Right cardiac atrium (tissue), 5 donors: ENCODE measurements around the gene ANKRD44. TPM values are rescaled to one million over a fixed set of nuclear protein-coding genes. Genes with fewer than 3 reads are reported as not detected.
A peak's percentile ranks its signal among the peaks of the same experiment; 100 is the strongest.

Source experiments
- ATAC-seq, 2 donors: fragments of 200-7000 bp; cut with Tn5 transposase; one replicate each; pipeline versions ENCODE4 v1.8.0 to v1.9.1; 2020; ENCODE audit warnings: moderate library complexity in 2 of 2, mild to moderate bottlenecking in 1 of 2
- DNase-seq, 3 donors: peaks; one replicate each; pipeline ENCODE4 v3.0.0-alpha.2; 2020
- H3K27ac ChIP-seq: one replicate; pipeline ENCODE4 v1.5.1; 2013; ENCODE audit warnings: mild to moderate bottlenecking, low read length, control low read depth, moderate library complexity
- H3K27me3 ChIP-seq: one replicate; pipeline ENCODE4 v1.6.1; 2013; ENCODE audit not compliant: control insufficient read depth, insufficient read depth
- H3K4me1 ChIP-seq: one replicate; pipeline ENCODE4 v1.6.1; 2013; ENCODE audit warnings: low read length; ENCODE audit not compliant: control insufficient read depth, insufficient read depth
- H3K4me3 ChIP-seq: one replicate; pipeline ENCODE4 v1.5.1; 2013; ENCODE audit warnings: low read length, control low read depth
- H3K9me3 ChIP-seq: one replicate; pipeline ENCODE4 v1.6.1; 2013; ENCODE audit warnings: low read length; ENCODE audit not compliant: control insufficient read depth
- WGBS: extraction: QIAGEN DNeasy Blood & Tissue Kit; methylation state at CpG from one replicate; pipeline ENCODE4 v1.1.7; 2013; 5-methylcytosine and 5-hydroxymethylcytosine counted together
- intact Hi-C, 4 donors: fragments of 100-400 bp; cut with DNase I; formaldehyde crosslinking; loops; one replicate each; pipeline versions ENCODE4 v1.11.0 to v1.14.0; 2022 to 2023
- polyA plus RNA-seq: library from polyadenylated mRNA; stranded (reverse); fragments of 200-250 nt; gene quantifications from one replicate; pipeline ENCODE4 v1.2.3, GENCODE V29; 2013
- total RNA-seq, 4 donors: library from RNA; stranded (reverse); fragmentation: NEBNext Ultra II Directional; extraction: Animal tissue kit (Norgen Biotek cat#: 25700); gene quantifications; one replicate each; pipeline ENCODE4 v1.2.1, GENCODE V29; 2021
- donor health status: healthy with polysubstance abuse.
- donor health status: DM: no; HTN: yes; CAD: no.
- donor health status: DM: no; HTN: no; CAD: no.
- donor health status: DM: no; HTN: yes; CAD: no; lungs with severe emphysema.
- donor health status: DM: yes; HTN: yes; CAD: no.

Gene ANKRD44
- total and polyA plus RNA-seq, 5 donors: 4.8 to 18.8 (median 14.3) TPM

- H3K4me1 ChIP-seq: no peaks in the 10 kb centered on the region
- intact Hi-C loops: no loop called here
- DNase-seq (peak in 1 of 3 donors; percentile 46), ATAC-seq (peak; percentile 92 to 93)
- no peak overlapping the region for H3K4me3 ChIP-seq
- H3K27ac ChIP-seq: no peak overlapping the region
- H3K27me3 ChIP-seq: no peaks in the 10 kb centered on the region
- no peaks in the 10 kb centered on the region for H3K9me3 ChIP-seq
- 53% methylated on average over 8 of the region's 8 CpGs for WGBS
These were observed 23.6 kb downstream of the ANKRD44 start for GRCh38 chr2:197286805-197287595.

- no peak for ATAC-seq
- DNase-seq: no peak
- H3K4me3 ChIP-seq: no peak overlapping the region
- WGBS: 82% methylated on average over 3 of the region's 3 CpGs
- no peaks in the 10 kb centered on the region for H3K9me3 ChIP-seq
- peaks cover 1% of the 10 kb centered on the region for H3K4me1 ChIP-seq
- no peak overlapping the region for H3K27ac ChIP-seq
- intact Hi-C loops: no loop called here
- H3K27me3 ChIP-seq: no peaks in the 10 kb centered on the region
These were observed 25.2 kb downstream of the ANKRD44 start for GRCh38 chr2:197285361-197285760.

- intact Hi-C loops: no loop called here
- ATAC-seq (no peak), DNase-seq (no peak)
- H3K9me3 ChIP-seq: no peaks in the 10 kb centered on the region
- no peak overlapping the region for H3K27ac ChIP-seq
- H3K4me3 ChIP-seq: no peak overlapping the region
- H3K27me3 ChIP-seq: no peaks in the 10 kb centered on the region
- H3K4me1 ChIP-seq: peaks cover 3% of the 10 kb centered on the region
These were observed 25.6 kb downstream of the ANKRD44 start for GRCh38 chr2:197284956-197285355.

- no peaks in the 10 kb centered on the region for H3K9me3 ChIP-seq
- no peak overlapping the region for H3K27ac ChIP-seq
- no peak overlapping the region for H3K4me3 ChIP-seq
- DNase-seq: no peak
- ATAC-seq: no peak
- intact Hi-C loops: no loop called here
- 36% methylated on average over 2 of the region's 2 CpGs for WGBS
- no peaks in the 10 kb centered on the region for H3K27me3 ChIP-seq
- H3K4me1 ChIP-seq: peaks cover 3% of the 10 kb centered on the region
These were observed 29.2 kb downstream of the ANKRD44 start for GRCh38 chr2:197281421-197281820.

GRCh38 chr2:197280015-197280702 is 30.4 kb downstream of the ANKRD44 start:
- Histone ChIP-seq H3K27ac (no peak overlapping the region), H3K9me3 (no peaks in the 10 kb centered on the region), H3K4me3 (no peak overlapping the region), H3K4me1 (peaks cover 3% of the 10 kb centered on the region), H3K27me3 (no peaks in the 10 kb centered on the region)
- 43% methylated on average over 13 of the region's 13 CpGs for WGBS
- peak in 1 of 2 donors; percentile 63 for ATAC-seq
- intact Hi-C loops: no loop called here
- no peak for DNase-seq

- intact Hi-C loops: no loop called here
- ATAC-seq: no peak
- DNase-seq: no peak
- no peak overlapping the region for H3K27ac ChIP-seq
- H3K27me3 ChIP-seq: no peaks in the 10 kb centered on the region
- no peaks in the 10 kb centered on the region for H3K9me3 ChIP-seq
- no peak overlapping the region for H3K4me3 ChIP-seq
- 83% methylated on average over 12 of the region's 12 CpGs for WGBS
- peaks cover 3% of the 10 kb centered on the region for H3K4me1 ChIP-seq
These were observed 31.5 kb downstream of the ANKRD44 start for GRCh38 chr2:197278799-197279763.

- no peak overlapping the region for H3K4me3 ChIP-seq
- ATAC-seq (no peak), DNase-seq (no peak)
- peaks cover 3% of the 10 kb centered on the region for H3K4me1 ChIP-seq
- H3K27ac ChIP-seq: no peak overlapping the region
- H3K27me3 ChIP-seq: no peaks in the 10 kb centered on the region
- intact Hi-C loops: no loop called here
- no peaks in the 10 kb centered on the region for H3K9me3 ChIP-seq
- WGBS: 84% methylated on average over 5 of the region's 5 CpGs
These were observed 32.8 kb downstream of the ANKRD44 start for GRCh38 chr2:197277794-197278193.

- Histone ChIP-seq H3K4me3 (no peak overlapping the region), H3K27me3 (no peaks in the 10 kb centered on the region), H3K27ac (no peak overlapping the region), H3K9me3 (no peaks in the 10 kb centered on the region), H3K4me1 (peaks cover 3% of the 10 kb centered on the region)
- DNase-seq (no peak), ATAC-seq (no peak)
- intact Hi-C loops: no loop called here
- 98% methylated on average over 2 of the region's 2 CpGs for WGBS
These were observed 34.4 kb downstream of the ANKRD44 start for GRCh38 chr2:197276156-197276555.

GRCh38 chr2:197274937-197275336 is 35.6 kb downstream of the ANKRD44 start:
- ATAC-seq: no peak
- no peaks in the 10 kb centered on the region for H3K27me3 ChIP-seq
- peaks cover 1% of the 10 kb centered on the region for H3K4me1 ChIP-seq
- no peak for DNase-seq
- H3K9me3 ChIP-seq: no peaks in the 10 kb centered on the region
- H3K4me3 ChIP-seq: no peak overlapping the region
- WGBS: 97% methylated on average over 3 of the region's 3 CpGs
- H3K27ac ChIP-seq: no peak overlapping the region
- intact Hi-C loops: no loop called here

- DNase-seq (no peak), ATAC-seq (no peak)
- intact Hi-C loops: no loop called here
- Histone ChIP-seq H3K9me3 (no peaks in the 10 kb centered on the region), H3K27ac (no peak overlapping the region), H3K4me3 (no peak overlapping the region), H3K27me3 (no peaks in the 10 kb centered on the region), H3K4me1 (peaks cover 7% of the 10 kb centered on the region)
- WGBS: 63% methylated on average over 6 of the region's 6 CpGs
These were observed 36.2 kb downstream of the ANKRD44 start for GRCh38 chr2:197274349-197274748.

- Histone ChIP-seq H3K27me3 (no peaks in the 10 kb centered on the region), H3K4me3 (no peak overlapping the region), H3K27ac (no peak overlapping the region), H3K4me1 (peaks cover 10% of the 10 kb centered on the region), H3K9me3 (no peaks in the 10 kb centered on the region)
- DNase-seq (peak in 2 of 3 donors; percentile 56 to 67), ATAC-seq (peak; percentile 47 to 56)
- WGBS: 52% methylated on average over 4 of the region's 4 CpGs
- intact Hi-C loops: no loop called here
These were observed 37.1 kb downstream of the ANKRD44 start for GRCh38 chr2:197273485-197273884.
